ENCODE results near the gene GPR62. TPM values are rescaled to one million over a fixed set of nuclear protein-coding genes. Genes with fewer than 3 reads are reported as not detected.

The GPR62 gene
- total and polyA plus RNA-seq, 11 donors, result 0.06 to 0.27 (median 0.20) TPM; not detected in 4

GRCh38 chr3:51966486-51966885 lies 11.3 kb downstream of the GPR62 start:
- Histone ChIP-seq H3K27ac (peak overlapping the region in 11 of 12 donors; percentile 69 to 98 (median 96)), H3K9me3 (no peaks in the 10 kb centered on the region), H3K4me1 (peaks cover 3 to 89% (median 46%) of the 10 kb centered on the region in 12 donors), H3K36me3 (peaks cover 0 to 9% (median 0%) of the 10 kb centered on the region in 9 donors), H3K27me3 (no peaks in the 10 kb centered on the region), H3K4me3 (peak overlapping the region; percentile 72 to 97 (median 84))
- ATAC-seq, result peak in 1 of 4 donors; percentile 0
- TF ChIP-seq CTCF (IDR thresholded peaks at IDR 0.05) (no peak), POLR2A (IDR thresholded peaks at IDR 0.05) (no peak)
- intact Hi-C loops (cut with DNase I), result loop anchor here in 1 of 10 donors (10.0 kb wide), 1 partner anchor 1612 kb away; the partner anchor contains the start of genes CYB561D2, NPRL2 and TMEM115
- no peak for DNase-seq
- WGBS, 4 donors, result 59 to 74% (median 65%) methylated on average over 2 to 5 of the region's 5 CpGs

GRCh38 chr3:51966922-51967383 lies 11.8 kb downstream of the GPR62 start:
- no peaks in the 10 kb centered on the region for H3K9me3 ChIP-seq
- H3K4me3 ChIP-seq, result peak overlapping the region; percentile 72 to 97 (median 84)
- TF ChIP-seq POLR2A (IDR thresholded peaks at IDR 0.05), result peak in 1 of 2 donors; percentile 49
- TF ChIP-seq CTCF (IDR thresholded peaks at IDR 0.05), result no peak
- intact Hi-C loops (cut with DNase I), result loop anchor here in 1 of 10 donors (10.0 kb wide), 1 partner anchor 1612 kb away; the partner anchor contains the start of genes CYB561D2, NPRL2 and TMEM115
- DNase-seq (no peak), ATAC-seq (peak in 3 of 4 donors; percentile 0 to 4 (median 2))
- peak overlapping the region; percentile 69 to 98 (median 96) for H3K27ac ChIP-seq
- peaks cover 3 to 87% (median 44%) of the 10 kb centered on the region in 12 donors for H3K4me1 ChIP-seq
- WGBS, 4 donors, result 2 to 7% (median 5%) methylated on average over 7 to 33 of the region's 33 CpGs
- peaks cover 0 to 10% (median 0%) of the 10 kb centered on the region in 9 donors for H3K36me3 ChIP-seq
- H3K27me3 ChIP-seq, result no peaks in the 10 kb centered on the region

- ATAC-seq (peak; percentile 67 to 75 (median 70)), DNase-seq (peak; percentile 84 to 89 (median 87))
- no peaks in the 10 kb centered on the region for H3K27me3 ChIP-seq
- H3K27ac ChIP-seq, result peak within 1 kb of the TSS; percentile 83 to 98 (median 96)
- TF ChIP-seq CTCF (IDR thresholded peaks at IDR 0.05), result peak in 2 of 12 donors; percentile 3 to 8
- peak in 1 of 2 donors; percentile 74 for TF ChIP-seq POLR2A (IDR thresholded peaks at IDR 0.05)
- H3K4me1 ChIP-seq, result peaks cover 3 to 82% (median 39%) of the 10 kb centered on the region in 12 donors
- 1 to 3% (median 2%) methylated on average over 4 to 90 of the region's 90 CpGs for WGBS, 4 donors
- peaks cover 0 to 10% (median 0%) of the 10 kb centered on the region in 9 donors for H3K36me3 ChIP-seq
- intact Hi-C loops (cut with DNase I), result loop anchor here in 1 of 10 donors (10.0 kb wide), 1 partner anchor 1613 kb away; the partner anchor contains the start of genes CYB561D2, NPRL2 and TMEM115
- peak within 1 kb of the TSS; percentile 72 to 97 (median 84) for H3K4me3 ChIP-seq
- H3K9me3 ChIP-seq, result no peaks in the 10 kb centered on the region
These were observed 12.4 kb downstream of the GPR62 start, which contains the start of gene PCBP4 for GRCh38 chr3:51967384-51968169. Gene PCBP4, minus strand, starts transcription at chr3:51967454. Its CDS starts 6,214 bp downstream, at chr3:51961240.
